Measurements from ENCODE around the gene GPHA2.
A peak's percentile ranks its signal among the peaks of the same experiment; 100 is the strongest.
"Not testable (repeated sequence)": the region's sequence is repeated elsewhere in the genome, so short reads cannot be mapped to it uniquely, and the experiment has no call there.

The GPHA2 gene

GRCh38 chr11:64935359-64936081, at the start of gene GPHA2:
GPHA2 (minus strand) TSS chr11:64935893; CDS start chr11:64935460, 433 bp downstream.
- DNase-seq: no peak

GRCh38 chr11:64983339-64983738, 47.6 kb upstream of the GPHA2 start:
- DNase-seq: not testable (repeated sequence)

- DNase-seq: no peak
These were observed 41.0 kb upstream of the GPHA2 start for GRCh38 chr11:64976651-64977050.

- no peak for DNase-seq
These were observed 38.4 kb upstream of the GPHA2 start for GRCh38 chr11:64974124-64974523.

- peak; percentile 85 for DNase-seq
These were observed 35.9 kb upstream of the GPHA2 start, which contains the start of gene MAJIN for GRCh38 chr11:64971421-64972233. MAJIN (minus strand) TSS chr11:64972108; CDS start chr11:64959405, 12,703 bp downstream.

GRCh38 chr11:64970731-64971151, 35.0 kb upstream of the GPHA2 start:
- peak; percentile 43 for DNase-seq

- no peak for DNase-seq
These were observed 33.5 kb upstream of the GPHA2 start for GRCh38 chr11:64969209-64969608.

- DNase-seq: no peak
These were observed 31.7 kb upstream of the GPHA2 start for GRCh38 chr11:64967375-64967774.

GRCh38 chr11:64963072-64963631, 27.5 kb upstream of the GPHA2 start:
- DNase-seq: no peak

- DNase-seq: no peak
These were observed 25.0 kb upstream of the GPHA2 start for GRCh38 chr11:64960719-64961118.

GRCh38 chr11:64959498-64959897, 23.8 kb upstream of the GPHA2 start:
- DNase-seq: no peak

- no peak for DNase-seq
These were observed 18.5 kb upstream of the GPHA2 start for GRCh38 chr11:64954201-64954600.

- DNase-seq: no peak
These were observed 15.8 kb upstream of the GPHA2 start for GRCh38 chr11:64951529-64951928.

GRCh38 chr11:64947208-64947814, 11.6 kb upstream of the GPHA2 start:
- DNase-seq: no peak

- DNase-seq: no peak
These were observed 846 bp upstream of the GPHA2 start for GRCh38 chr11:64936539-64936938.

GRCh38 chr11:64934682-64935358, 873 bp downstream of the GPHA2 start:
- no peak for DNase-seq

GRCh38 chr11:64933935-64934681, 1.6 kb downstream of the GPHA2 start:
- DNase-seq: no peak

- no peak for DNase-seq
These were observed 2.3 kb downstream of the GPHA2 start for GRCh38 chr11:64933213-64933934.

GRCh38 chr11:64932324-64932723, 3.4 kb downstream of the GPHA2 start:
- DNase-seq: no peak

GRCh38 chr11:64931290-64931689, 4.4 kb downstream of the GPHA2 start:
- DNase-seq: no peak

GRCh38 chr11:64930340-64930739, 5.4 kb downstream of the GPHA2 start:
- no peak for DNase-seq
